ENCODE measurements around the gene TOMM40. TPM values are rescaled to one million over a fixed set of nuclear protein-coding genes. Genes with fewer than 3 reads are reported as not detected.

Gene TOMM40
- total and polyA plus RNA-seq, 2 of the 13 experiments (the other 11 are each of a cell fraction or from before 2014, with no cell fraction given): 72.0 to 110 TPM

DNA sequence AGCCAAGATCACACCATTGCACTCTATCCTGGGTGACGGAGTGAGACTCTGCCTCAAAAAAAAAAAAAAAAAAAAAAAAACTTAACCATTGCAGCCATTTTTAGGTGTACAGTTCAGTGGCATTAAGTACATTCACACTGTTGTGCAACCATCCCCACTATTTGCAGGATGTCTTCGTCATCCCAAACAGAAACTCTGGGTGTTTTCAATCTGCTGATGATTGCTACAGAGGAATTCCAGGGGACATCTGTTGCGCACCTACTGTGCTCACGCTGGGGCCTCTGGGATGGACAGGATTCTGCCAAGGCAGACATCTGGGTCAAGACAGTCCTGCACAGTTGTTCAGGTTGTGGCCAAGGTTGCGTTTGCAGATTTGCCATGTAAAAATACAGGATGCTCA is 48.6 kb downstream of the TOMM40 start (continued):
- TF ChIP-seq, protein P1, sequence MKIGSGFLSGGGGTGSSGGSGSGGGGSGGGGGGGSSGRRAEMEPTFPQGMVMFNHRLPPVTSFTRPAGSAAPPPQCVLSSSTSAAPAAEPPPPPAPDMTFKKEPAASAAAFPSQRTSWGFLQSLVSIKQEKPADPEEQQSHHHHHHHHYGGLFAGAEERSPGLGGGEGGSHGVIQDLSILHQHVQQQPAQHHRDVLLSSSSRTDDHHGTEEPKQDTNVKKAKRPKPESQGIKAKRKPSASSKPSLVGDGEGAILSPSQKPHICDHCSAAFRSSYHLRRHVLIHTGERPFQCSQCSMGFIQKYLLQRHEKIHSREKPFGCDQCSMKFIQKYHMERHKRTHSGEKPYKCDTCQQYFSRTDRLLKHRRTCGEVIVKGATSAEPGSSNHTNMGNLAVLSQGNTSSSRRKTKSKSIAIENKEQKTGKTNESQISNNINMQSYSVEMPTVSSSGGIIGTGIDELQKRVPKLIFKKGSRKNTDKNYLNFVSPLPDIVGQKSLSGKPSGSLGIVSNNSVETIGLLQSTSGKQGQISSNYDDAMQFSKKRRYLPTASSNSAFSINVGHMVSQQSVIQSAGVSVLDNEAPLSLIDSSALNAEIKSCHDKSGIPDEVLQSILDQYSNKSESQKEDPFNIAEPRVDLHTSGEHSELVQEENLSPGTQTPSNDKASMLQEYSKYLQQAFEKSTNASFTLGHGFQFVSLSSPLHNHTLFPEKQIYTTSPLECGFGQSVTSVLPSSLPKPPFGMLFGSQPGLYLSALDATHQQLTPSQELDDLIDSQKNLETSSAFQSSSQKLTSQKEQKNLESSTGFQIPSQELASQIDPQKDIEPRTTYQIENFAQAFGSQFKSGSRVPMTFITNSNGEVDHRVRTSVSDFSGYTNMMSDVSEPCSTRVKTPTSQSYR (CRISPR knock-in tag; IDR thresholded peaks at IDR 0.05; ENCODE audit: borderline replicate concordance): peak; percentile 44; the same call in 1 of the 2 replicates
- TF ChIP-seq NBN (conservative IDR thresholded peaks at IDR 0.05) (no peak), AHR (CRISPR knock-in tag; IDR thresholded peaks at IDR 0.05) (no peak), SALL1 (CRISPR knock-in tag; IDR thresholded peaks at IDR 0.05) (no peak; the same call in 1 of the 2 replicates), ATRX (CRISPR knock-in tag; IDR thresholded peaks at IDR 0.05; ENCODE audit: borderline replicate concordance) (no peak), AGO2 (optimal IDR thresholded peaks at IDR 0.05; ENCODE audit: low read depth, low read length) (no peak), ZFX (CRISPR knock-in tag; IDR thresholded peaks at IDR 0.05; ENCODE audit: low read depth) (no peak), ZBTB8A (CRISPR knock-in tag; IDR thresholded peaks at IDR 0.05; ENCODE audit: borderline replicate concordance, low read depth) (no peak), HNRNPUL1 (IDR thresholded peaks at IDR 0.05; ENCODE audit: low read depth, low read length) (no peak), NFKB2 (CRISPR knock-in tag; IDR thresholded peaks at IDR 0.05; ENCODE audit: borderline replicate concordance) (no peak), MXD4 (CRISPR knock-in tag; IDR thresholded peaks at IDR 0.05) (no peak), KLF11 (CRISPR knock-in tag; IDR thresholded peaks at IDR 0.05) (no peak), RARA (CRISPR knock-in tag; IDR thresholded peaks at IDR 0.05) (peak; percentile 42), ZNF737 (CRISPR knock-in tag; IDR thresholded peaks at IDR 0.05; ENCODE audit: borderline replicate concordance) (no peak), DR1 (CRISPR knock-in tag; IDR thresholded peaks at IDR 0.05) (no peak)
- TF ChIP-seq, protein P2, sequence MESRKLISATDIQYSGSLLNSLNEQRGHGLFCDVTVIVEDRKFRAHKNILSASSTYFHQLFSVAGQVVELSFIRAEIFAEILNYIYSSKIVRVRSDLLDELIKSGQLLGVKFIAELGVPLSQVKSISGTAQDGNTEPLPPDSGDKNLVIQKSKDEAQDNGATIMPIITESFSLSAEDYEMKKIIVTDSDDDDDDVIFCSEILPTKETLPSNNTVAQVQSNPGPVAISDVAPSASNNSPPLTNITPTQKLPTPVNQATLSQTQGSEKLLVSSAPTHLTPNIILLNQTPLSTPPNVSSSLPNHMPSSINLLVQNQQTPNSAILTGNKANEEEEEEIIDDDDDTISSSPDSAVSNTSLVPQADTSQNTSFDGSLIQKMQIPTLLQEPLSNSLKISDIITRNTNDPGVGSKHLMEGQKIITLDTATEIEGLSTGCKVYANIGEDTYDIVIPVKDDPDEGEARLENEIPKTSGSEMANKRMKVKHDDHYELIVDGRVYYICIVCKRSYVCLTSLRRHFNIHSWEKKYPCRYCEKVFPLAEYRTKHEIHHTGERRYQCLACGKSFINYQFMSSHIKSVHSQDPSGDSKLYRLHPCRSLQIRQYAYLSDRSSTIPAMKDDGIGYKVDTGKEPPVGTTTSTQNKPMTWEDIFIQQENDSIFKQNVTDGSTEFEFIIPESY (CRISPR knock-in tag; IDR thresholded peaks at IDR 0.05): peak; percentile 69
- TF ChIP-seq, protein P3, sequence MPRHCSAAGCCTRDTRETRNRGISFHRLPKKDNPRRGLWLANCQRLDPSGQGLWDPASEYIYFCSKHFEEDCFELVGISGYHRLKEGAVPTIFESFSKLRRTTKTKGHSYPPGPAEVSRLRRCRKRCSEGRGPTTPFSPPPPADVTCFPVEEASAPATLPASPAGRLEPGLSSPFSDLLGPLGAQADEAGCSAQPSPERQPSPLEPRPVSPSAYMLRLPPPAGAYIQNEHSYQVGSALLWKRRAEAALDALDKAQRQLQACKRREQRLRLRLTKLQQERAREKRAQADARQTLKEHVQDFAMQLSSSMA (CRISPR knock-in tag; IDR thresholded peaks at IDR 0.05): no peak
- TF ChIP-seq, protein P4, sequence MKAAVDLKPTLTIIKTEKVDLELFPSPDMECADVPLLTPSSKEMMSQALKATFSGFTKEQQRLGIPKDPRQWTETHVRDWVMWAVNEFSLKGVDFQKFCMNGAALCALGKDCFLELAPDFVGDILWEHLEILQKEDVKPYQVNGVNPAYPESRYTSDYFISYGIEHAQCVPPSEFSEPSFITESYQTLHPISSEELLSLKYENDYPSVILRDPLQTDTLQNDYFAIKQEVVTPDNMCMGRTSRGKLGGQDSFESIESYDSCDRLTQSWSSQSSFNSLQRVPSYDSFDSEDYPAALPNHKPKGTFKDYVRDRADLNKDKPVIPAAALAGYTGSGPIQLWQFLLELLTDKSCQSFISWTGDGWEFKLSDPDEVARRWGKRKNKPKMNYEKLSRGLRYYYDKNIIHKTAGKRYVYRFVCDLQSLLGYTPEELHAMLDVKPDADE (CRISPR knock-in tag; IDR thresholded peaks at IDR 0.05): no peak

Data from HepG2 (cell line).